ENCODE measurements around the gene MECR. TPM values are rescaled to one million over a fixed set of nuclear protein-coding genes. Genes with fewer than 3 reads are reported as not detected.
A peak's percentile ranks its signal among the peaks of the same experiment; 100 is the strongest.

MECR gene
- total RNA-seq, 2 donors from 2014 or later: 12.9 to 21.8 TPM

DNA sequence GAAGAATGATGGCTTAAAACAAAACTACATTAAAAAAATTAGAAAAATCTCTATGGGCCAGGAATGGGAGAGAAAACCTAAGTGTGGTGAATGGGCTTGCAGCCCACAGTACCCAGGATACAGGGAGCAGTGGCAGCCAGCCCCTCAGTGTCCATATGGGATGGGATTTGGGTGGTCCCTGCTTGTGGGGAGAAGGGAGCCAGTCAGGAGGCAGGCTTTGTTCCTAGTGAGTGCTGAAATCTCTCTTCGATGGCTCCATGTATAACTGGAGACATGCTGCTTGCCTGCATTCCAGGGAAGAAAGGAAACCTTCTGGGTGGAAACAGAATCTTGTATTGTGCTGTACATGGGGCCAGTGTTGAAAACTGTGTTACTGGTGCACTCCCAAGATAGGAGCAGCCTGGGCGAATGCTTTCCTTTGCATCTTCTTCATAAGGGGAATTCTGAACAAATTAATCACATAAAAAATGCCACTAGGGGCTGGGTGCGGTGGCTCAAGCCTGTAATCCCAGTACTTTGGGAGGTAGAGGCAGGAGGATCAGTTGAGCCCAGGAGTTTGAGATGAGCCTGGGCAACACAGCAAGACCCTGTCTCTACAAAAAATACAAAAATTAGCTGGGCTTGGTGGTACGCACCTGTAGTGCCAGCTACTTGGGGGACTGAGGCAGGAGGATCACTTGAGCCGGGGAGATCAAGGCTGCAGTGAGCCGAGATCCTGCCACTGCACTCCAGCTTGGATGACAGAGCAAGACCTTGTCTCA, 41.6 kb upstream of the MECR start:
- intact Hi-C loops (cut with DNase I): no loop called here
- H3K4me3 ChIP-seq: no peak overlapping the region
- H3K27ac ChIP-seq: no peak overlapping the region
- DNase-seq: no peak
- no peaks in the 10 kb centered on the region for H3K9me3 ChIP-seq
- H3K27me3 ChIP-seq: no peaks in the 10 kb centered on the region
- no peaks in the 10 kb centered on the region for H3K36me3 ChIP-seq
- H3K9ac ChIP-seq (ENCODE audit: low read depth in 2 of 2, low read length in 2 of 2): peak overlapping the region in 1 of 2 donors; percentile 46
- H3K4me1 ChIP-seq: peaks cover 14% of the 10 kb centered on the region
- TF ChIP-seq, protein P1, sequence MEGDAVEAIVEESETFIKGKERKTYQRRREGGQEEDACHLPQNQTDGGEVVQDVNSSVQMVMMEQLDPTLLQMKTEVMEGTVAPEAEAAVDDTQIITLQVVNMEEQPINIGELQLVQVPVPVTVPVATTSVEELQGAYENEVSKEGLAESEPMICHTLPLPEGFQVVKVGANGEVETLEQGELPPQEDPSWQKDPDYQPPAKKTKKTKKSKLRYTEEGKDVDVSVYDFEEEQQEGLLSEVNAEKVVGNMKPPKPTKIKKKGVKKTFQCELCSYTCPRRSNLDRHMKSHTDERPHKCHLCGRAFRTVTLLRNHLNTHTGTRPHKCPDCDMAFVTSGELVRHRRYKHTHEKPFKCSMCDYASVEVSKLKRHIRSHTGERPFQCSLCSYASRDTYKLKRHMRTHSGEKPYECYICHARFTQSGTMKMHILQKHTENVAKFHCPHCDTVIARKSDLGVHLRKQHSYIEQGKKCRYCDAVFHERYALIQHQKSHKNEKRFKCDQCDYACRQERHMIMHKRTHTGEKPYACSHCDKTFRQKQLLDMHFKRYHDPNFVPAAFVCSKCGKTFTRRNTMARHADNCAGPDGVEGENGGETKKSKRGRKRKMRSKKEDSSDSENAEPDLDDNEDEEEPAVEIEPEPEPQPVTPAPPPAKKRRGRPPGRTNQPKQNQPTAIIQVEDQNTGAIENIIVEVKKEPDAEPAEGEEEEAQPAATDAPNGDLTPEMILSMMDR (IDR thresholded peaks at IDR 0.05): no peak

DNA sequence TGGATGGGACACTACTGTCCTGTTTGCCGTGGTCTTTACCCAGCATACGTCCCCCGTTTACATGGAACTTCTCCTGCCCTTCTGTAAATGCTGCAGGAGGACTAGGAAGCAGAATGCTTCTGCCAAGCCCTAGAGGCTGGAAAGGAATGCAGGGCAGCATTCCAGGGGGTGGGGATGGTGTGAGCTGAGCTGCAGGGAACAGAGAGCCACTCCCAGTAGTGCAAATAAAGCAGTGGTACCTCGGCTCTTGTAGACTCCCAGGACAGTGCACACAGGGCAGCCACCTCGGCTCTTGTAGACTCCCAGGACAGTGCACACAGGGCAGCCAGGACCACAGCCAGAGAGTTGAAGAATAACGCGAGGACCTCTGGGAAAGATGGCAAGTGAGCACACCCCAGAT, 41.0 kb upstream of the MECR start:
- H3K27me3 ChIP-seq: no peaks in the 10 kb centered on the region
- H3K36me3 ChIP-seq: no peaks in the 10 kb centered on the region
- TF ChIP-seq, protein P1 (IDR thresholded peaks at IDR 0.05): no peak
- intact Hi-C loops (cut with DNase I): no loop called here
- peak overlapping the region; percentile 6 for H3K27ac ChIP-seq
- no peak overlapping the region for H3K9ac ChIP-seq (ENCODE audit: low read depth in 2 of 2, low read length in 2 of 2)
- H3K4me3 ChIP-seq: no peak overlapping the region
- no peaks in the 10 kb centered on the region for H3K9me3 ChIP-seq
- peak; percentile 90 for DNase-seq
- H3K4me1 ChIP-seq: peaks cover 14% of the 10 kb centered on the region

DNA sequence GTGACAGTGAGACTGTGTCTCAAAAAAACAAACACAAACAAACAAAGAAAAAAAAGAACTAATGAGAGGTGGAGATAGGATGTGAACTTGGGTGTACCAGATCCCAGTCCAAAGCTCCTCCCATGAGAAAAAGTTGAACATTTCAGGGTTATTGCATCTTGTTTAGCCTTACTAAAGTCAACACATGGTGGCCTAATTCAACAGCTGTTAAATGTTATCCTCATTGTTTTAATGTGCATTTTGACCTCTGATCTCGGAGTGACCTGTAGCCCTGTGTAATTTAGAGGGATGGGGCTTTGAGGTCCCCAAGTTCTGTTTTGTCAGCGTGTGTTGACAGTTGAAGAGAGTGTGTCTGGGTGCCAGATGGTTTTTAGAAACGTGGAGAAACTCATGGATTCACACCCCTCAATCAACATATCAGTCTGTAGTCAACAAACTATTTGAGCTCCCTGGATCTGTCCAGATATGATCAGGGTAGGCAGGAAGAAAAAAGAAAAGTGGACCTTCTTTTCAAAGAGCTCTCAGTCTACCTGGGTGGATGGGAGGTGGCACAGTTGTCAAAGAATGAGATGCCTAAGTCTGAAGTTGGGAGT, 40.3 kb upstream of the MECR start:
- Histone ChIP-seq H3K36me3 (no peaks in the 10 kb centered on the region), H3K4me1 (peaks cover 14% of the 10 kb centered on the region), H3K9me3 (no peaks in the 10 kb centered on the region), H3K27me3 (no peaks in the 10 kb centered on the region), H3K4me3 (no peak overlapping the region), H3K9ac (ENCODE audit: low read depth in 2 of 2, low read length in 2 of 2) (no peak overlapping the region), H3K27ac (peak overlapping the region; percentile 6)
- DNase-seq: no peak
- TF ChIP-seq, protein P1 (IDR thresholded peaks at IDR 0.05): no peak
- intact Hi-C loops (cut with DNase I): no loop called here

DNA sequence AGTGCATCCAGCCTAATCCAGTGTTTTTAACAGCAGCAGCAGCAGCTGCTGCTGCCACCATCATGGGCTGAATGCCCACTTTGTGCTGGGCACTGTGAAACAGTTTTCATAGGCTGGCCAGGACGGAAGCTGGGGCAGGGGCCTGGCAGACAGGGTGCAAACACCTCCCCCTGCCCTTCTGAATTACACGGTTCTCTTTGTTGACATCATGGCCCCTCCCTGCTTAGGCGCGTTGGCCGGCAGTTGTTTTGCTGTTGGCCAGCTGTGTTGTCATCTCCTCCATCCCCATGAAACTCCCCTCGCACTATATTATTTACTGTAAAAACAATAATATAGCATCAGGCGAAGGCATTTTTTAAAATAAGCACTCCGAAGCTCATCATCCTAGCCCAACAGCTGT, 38.6 kb upstream of the MECR start:
- no peaks in the 10 kb centered on the region for H3K36me3 ChIP-seq
- no peak for DNase-seq
- H3K9me3 ChIP-seq: no peaks in the 10 kb centered on the region
- TF ChIP-seq, protein P1 (IDR thresholded peaks at IDR 0.05): no peak
- H3K27ac ChIP-seq: no peak overlapping the region
- intact Hi-C loops (cut with DNase I): no loop called here
- H3K9ac ChIP-seq (ENCODE audit: low read depth in 2 of 2, low read length in 2 of 2): no peak overlapping the region
- no peak overlapping the region for H3K4me3 ChIP-seq
- peaks cover 14% of the 10 kb centered on the region for H3K4me1 ChIP-seq
- H3K27me3 ChIP-seq: no peaks in the 10 kb centered on the region

DNA sequence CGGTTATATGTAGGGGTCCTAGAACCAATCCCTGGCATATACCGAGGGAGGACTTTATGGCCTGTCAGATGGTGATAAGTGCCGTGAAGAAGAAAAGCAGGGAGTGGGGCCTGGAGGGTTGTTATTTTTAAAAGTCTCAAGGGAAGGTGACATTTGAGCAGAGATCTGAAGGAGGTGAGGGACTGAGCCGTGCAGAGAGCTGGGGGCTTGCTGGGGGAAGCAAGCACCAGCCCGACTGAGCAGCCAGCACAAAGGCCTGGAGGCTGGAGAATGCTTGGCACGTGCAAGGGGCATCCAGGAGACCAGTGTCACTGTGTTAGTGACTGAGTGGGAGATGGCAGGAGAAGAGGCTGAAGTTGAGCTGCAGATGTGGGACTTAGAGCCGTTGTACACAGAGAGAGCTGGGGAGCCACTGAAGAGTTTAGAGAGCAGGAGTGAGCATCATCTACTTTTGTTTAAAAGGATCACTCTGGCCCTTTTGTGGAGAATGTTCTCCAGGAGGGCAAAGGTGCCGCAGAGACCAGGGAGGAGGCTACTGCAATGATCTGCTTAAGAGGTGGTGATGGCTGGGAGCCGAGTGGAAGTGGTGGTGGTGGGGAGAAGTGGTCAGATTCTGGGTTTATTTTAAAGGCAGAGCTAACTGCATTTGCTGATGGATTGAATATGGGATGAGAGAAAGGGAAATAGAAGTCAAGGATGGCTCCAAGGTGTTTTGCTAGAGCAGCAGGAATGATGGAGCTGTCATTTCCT, 36.8 kb upstream of the MECR start:
- TF ChIP-seq, protein P1 (IDR thresholded peaks at IDR 0.05): no peak
- intact Hi-C loops (cut with DNase I): no loop called here
- H3K36me3 ChIP-seq: no peaks in the 10 kb centered on the region
- no peaks in the 10 kb centered on the region for H3K9me3 ChIP-seq
- H3K9ac ChIP-seq (ENCODE audit: low read depth in 2 of 2, low read length in 2 of 2): no peak overlapping the region
- no peak for DNase-seq
- peaks cover 14% of the 10 kb centered on the region for H3K4me1 ChIP-seq
- H3K27me3 ChIP-seq: no peaks in the 10 kb centered on the region
- H3K27ac ChIP-seq: no peak overlapping the region
- H3K4me3 ChIP-seq: no peak overlapping the region

All from colonic mucosa (tissue), 4 donors.